ENCODE measurements around the gene LCMT2.

LCMT2 gene, protein sequence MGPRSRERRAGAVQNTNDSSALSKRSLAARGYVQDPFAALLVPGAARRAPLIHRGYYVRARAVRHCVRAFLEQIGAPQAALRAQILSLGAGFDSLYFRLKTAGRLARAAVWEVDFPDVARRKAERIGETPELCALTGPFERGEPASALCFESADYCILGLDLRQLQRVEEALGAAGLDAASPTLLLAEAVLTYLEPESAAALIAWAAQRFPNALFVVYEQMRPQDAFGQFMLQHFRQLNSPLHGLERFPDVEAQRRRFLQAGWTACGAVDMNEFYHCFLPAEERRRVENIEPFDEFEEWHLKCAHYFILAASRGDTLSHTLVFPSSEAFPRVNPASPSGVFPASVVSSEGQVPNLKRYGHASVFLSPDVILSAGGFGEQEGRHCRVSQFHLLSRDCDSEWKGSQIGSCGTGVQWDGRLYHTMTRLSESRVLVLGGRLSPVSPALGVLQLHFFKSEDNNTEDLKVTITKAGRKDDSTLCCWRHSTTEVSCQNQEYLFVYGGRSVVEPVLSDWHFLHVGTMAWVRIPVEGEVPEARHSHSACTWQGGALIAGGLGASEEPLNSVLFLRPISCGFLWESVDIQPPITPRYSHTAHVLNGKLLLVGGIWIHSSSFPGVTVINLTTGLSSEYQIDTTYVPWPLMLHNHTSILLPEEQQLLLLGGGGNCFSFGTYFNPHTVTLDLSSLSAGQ

GRCh38 chr15:43329960-43330779 lies at the start of gene LCMT2:
Gene LCMT2 (minus strand): TSS chr15:43330573. CDS start chr15:43330489, 84 bp downstream.
- peak; percentile 88 for DNase-seq

DNA sequence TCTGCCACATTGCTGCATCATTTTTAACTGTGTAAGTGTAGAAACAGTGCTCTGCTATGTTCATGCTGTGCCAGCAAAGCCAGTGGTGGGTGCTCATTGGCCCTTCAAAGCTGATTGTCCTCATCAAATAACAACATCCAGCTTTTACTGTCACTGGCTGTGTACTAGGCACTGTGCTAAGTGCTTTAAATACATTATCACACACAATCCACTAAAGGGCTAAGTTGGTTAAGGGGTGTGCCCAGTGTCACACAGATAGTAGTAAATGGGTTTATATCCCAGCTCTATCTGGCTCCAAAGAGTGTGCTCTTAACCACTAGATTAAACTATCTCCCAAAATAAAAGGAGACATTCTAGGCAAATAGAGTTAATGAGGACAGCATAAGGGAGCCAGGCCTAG lies 48.2 kb upstream of the LCMT2 start:
- DNase-seq = no peak

GRCh38 chr15:43376017-43376705 lies 45.8 kb upstream of the LCMT2 start:
- DNase-seq = peak; percentile 20

DNA sequence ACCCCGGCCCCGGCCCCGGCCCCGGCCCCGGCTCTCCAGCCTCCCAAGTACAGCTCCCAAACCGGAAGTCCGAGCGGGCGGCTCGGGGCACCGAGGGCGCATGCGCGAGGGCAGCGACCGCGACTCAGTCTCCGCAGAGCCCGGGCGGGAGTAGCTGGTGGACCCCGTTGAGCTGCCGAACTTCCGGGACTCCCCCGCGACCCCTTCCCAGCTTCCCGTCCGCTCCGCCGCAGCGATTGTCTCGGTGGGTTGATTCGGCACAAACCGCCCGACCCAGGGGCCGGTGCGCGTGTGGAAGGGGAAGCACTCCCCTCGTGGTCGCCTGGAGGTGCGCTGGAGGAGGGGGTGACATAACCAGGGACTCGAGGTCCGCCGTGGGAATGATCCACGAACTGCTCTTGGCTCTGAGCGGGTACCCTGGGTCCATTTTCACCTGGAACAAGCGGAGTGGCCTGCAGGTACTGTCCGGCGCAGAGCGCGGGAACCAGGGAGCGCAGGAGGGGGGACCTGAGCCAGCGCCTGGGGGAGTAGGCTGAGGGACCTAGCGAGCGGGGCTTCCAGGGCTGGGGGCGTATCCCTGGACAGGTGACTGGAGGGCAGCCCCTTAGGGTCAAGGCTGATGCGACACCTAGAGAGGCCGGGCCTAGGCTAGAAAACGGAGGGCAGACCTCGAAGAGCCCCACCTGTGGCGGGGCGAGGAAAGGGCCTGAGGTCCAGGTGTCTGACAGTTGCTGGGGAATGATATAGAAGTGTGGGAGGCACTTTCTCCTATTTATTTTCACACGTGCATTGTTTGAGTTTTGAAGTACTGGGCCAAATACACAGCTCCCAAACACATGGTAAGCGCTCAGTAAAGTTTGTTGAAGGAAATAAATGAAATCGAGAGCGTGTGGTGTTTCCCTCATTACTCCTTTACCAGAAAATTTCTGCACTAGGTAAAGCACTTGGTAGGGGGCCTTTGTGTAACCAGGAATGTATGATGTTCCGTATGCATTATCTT lies 40.9 kb upstream of the LCMT2 start, which contains the start of the genes TUBGCP4 and ZSCAN29:
TUBGCP4 (plus strand) TSS at position 127 of the 1,000 bp plus-strand sequence; CDS start at position 381, 254 bp downstream.
ZSCAN29 (minus strand) TSS at position 69 of the 1,000 bp plus-strand sequence. CDS start 1,130 bp downstream, outside the sequence.
- DNase-seq = peak; percentile 70

DNA sequence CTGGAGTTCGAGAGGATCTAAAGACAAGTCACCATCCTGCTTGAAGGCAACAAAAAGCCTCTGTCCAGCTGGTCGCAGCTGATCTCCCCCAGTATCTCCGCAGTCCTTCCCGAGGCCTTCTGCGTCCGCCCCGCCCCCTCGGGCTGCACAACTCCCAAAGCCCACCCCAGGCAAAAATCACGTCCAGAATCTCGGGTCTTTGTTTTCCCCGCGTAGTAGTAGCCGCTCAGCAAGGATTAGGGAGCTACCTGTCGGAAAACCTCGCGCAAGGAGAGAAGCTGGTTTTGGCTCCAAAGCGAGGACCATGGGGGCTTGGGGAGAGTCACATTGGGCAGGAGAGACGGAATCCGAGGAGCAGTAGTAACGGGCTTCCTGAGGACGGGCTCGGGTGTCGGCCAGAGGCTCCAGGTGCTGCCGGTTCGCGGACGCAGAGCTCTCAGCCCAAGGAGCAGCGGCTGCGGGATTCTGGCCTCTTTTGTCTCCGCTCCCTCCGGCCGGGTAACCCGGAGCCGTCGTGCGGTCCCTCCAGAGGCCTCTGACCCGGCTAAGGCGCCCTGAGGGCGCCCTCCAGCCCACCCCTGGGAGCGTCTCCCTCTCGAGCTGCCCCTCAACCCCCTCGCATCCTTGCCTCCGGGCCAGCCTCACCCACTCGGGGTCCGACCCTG lies 40.1 kb upstream of the LCMT2 start:
- no peak for DNase-seq

- no peak for DNase-seq
These were observed 31.0 kb upstream of the LCMT2 start for GRCh38 chr15:43361313-43361903.

DNA sequence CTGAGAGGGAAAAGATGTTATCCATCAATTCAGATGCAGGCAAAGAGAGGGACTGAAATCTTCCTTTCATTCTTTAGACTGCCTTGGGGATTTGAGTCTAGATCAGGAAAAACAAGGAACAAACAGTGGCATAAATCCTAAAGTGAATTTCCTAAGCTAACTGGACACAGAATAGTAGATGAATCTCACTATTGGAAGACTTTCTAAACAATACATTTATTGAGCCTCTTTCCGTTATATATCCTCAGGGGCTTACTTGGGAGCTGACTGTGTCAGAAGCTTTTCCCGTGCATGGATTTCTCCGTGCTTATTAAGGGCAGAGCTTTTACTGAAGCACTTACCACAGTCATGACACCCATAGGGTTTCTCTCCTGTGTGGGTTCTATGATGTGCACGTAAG lies 30.4 kb upstream of the LCMT2 start:
- no peak for DNase-seq

GRCh38 chr15:43352693-43353382 lies 22.5 kb upstream of the LCMT2 start:
- DNase-seq = no peak

GRCh38 chr15:43347114-43347513 lies 16.7 kb upstream of the LCMT2 start:
- DNase-seq = no peak

- DNase-seq = no peak
These were observed 15.9 kb upstream of the LCMT2 start for GRCh38 chr15:43346305-43346704.

GRCh38 chr15:43330780-43331087 lies 361 bp upstream of the LCMT2 start:
- DNase-seq = no peak

- DNase-seq = no peak
These were observed 985 bp downstream of the LCMT2 start for GRCh38 chr15:43329217-43329959.

DNA sequence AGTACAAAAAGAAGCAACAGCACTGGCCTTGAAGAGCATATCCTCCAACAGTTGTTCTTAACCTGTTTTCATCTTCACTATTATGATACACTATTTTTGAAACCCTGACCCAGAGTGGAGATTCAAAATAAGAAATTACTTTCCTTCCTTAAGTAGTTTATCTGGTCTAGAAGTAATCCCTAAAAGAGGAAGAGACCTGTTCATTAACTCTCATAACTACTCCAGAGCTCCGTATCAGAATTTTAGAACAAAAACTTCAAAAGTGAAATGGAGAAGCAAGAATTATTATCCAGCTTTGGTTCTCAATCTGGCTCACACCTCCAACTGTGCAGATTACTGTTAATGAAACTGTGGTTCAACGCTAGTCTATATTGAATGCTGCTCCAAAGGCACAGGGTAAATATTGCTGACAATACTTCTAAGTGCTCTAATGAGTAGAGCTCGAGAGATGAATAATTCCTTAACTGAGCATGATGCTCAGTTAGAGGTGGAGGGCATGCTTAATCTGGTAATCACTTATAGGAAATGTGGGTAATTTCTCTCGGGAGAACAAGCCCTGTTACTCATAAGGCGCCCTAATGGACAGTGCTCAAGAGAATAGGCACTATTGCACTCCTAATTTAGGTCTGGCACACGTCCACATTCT lies 5.2 kb downstream of the LCMT2 start:
- no peak for DNase-seq

GRCh38 chr15:43318990-43319771 lies 11.2 kb downstream of the LCMT2 start:
- no peak for DNase-seq

- DNase-seq = no peak
These were observed 12.7 kb downstream of the LCMT2 start for GRCh38 chr15:43317566-43318184.

- no peak for DNase-seq
These were observed 13.4 kb downstream of the LCMT2 start for GRCh38 chr15:43316971-43317346.
